Activated T-cell treated with anti-CD3 and anti-CD28 coated beads for 48 hours (primary cell): ENCODE measurements around the gene DNAJA1.
"Not testable (repeated sequence)": the region's sequence is repeated elsewhere in the genome, so short reads cannot be mapped to it uniquely, and the experiment has no call there.

Experiments
- DNase-seq: peaks from one replicate; pipeline ENCODE4 v3.0.0-alpha.2; 2020; ENCODE audit warnings: low read depth

Gene DNAJA1

GRCh38 chr9:33082128-33082527 is 57.1 kb downstream of the DNAJA1 start:
- DNase-seq: no peak

DNA sequence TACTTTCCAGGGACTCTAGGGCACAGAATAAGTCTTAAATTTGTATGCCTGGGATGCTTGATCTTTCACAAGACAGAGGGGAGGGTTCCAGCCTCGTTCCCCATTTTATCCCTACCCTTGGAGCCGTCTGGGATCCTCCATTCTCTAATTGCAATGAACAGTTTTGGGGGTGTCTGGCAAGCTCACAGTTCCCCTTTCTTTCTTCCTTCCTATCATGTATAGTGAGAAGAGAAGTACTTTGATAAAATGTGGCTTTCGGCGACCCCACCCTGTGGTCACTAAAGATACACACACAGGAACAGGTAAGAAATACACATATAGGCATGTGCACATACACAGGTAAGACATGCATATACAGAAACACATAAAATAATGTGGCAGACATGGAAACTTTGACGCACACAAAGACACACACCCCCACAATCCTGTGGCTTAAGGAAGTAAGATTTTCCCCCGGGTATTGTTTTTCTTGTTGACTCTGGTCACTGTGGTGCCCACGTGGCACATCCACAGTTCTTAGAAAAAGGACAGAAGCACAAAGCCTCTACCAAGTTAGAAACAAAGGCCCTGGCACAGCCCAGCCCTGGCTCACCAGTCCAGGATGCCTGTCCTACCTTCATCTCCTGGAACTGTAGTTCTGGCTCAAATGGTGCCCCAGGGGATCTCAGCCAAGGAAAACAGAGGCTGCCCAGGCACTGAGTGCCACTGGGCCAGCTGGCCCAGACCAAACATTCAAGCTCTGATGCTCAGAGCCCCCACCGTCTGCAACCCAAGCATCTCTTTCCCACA is 57.7 kb downstream of the DNAJA1 start:
- no peak for DNase-seq

DNA sequence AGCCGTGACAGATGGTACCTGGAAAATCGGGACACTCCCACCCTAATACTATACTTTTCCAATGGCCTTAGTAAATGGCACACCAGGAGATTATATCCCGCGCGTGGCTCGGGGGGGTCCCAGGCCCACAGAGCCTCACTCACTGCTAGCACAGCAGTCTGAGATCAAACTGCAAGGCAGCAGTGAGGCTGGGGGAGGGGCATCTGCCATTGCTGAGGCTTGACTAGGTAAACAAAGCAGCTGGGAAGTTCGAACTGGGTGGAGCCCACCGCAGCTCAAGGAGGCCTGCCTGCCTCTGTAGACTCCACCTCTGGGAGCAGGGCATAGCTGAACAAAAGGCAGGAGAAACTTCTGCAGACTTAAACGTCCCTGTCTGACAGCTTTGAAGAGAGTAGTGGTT is 60.6 kb downstream of the DNAJA1 start:
- not testable (repeated sequence) for DNase-seq
